HG03135 (cell line): ENCODE results near the gene ZNF462.

ENCODE experiments used
- ATAC-seq: cut with Tn5 transposase; IDR thresholded peaks from one replicate; pipeline ENCODE4 v1.9.1; 2021; ENCODE audit warnings: mild to moderate bottlenecking, moderate library complexity; ENCODE audit not compliant: unreplicated experiment

Gene ZNF462

GRCh38 chr9:106922026-106922425 is 59.1 kb downstream of the ZNF462 start:
- ATAC-seq: no peak

- no peak for ATAC-seq
Observed at GRCh38 chr9:106925392-106925791, 62.4 kb downstream of the ZNF462 start.

- no peak for ATAC-seq
Observed at GRCh38 chr9:106927916-106928315, 65.0 kb downstream of the ZNF462 start.

- ATAC-seq: no peak
Observed at GRCh38 chr9:106928350-106928749, 65.4 kb downstream of the ZNF462 start.

- ATAC-seq: no peak
Observed at GRCh38 chr9:106929471-106930177, 66.7 kb downstream of the ZNF462 start.

- ATAC-seq: no peak
Observed at GRCh38 chr9:106930477-106930876, 67.5 kb downstream of the ZNF462 start.

GRCh38 chr9:106931466-106931865 is 68.5 kb downstream of the ZNF462 start:
- ATAC-seq: no peak

GRCh38 chr9:106932178-106932577 is 69.2 kb downstream of the ZNF462 start:
- no peak for ATAC-seq

- ATAC-seq: no peak
Observed at GRCh38 chr9:106932675-106933074, 69.7 kb downstream of the ZNF462 start.

- ATAC-seq: no peak
Observed at GRCh38 chr9:106933470-106933869, 70.5 kb downstream of the ZNF462 start.

- no peak for ATAC-seq
Observed at GRCh38 chr9:106934442-106935238, 71.7 kb downstream of the ZNF462 start.

- ATAC-seq: no peak
Observed at GRCh38 chr9:106936680-106937079, 73.7 kb downstream of the ZNF462 start.

GRCh38 chr9:106941916-106942315 is 79.0 kb downstream of the ZNF462 start:
- no peak for ATAC-seq

GRCh38 chr9:106945727-106946660 is 83.0 kb downstream of the ZNF462 start:
- ATAC-seq: no peak

GRCh38 chr9:106947106-106947900 is 84.3 kb downstream of the ZNF462 start:
- no peak for ATAC-seq

- no peak for ATAC-seq
Observed at GRCh38 chr9:106953174-106953573, 90.2 kb downstream of the ZNF462 start.

GRCh38 chr9:106954558-106954957 is 91.6 kb downstream of the ZNF462 start:
- no peak for ATAC-seq

GRCh38 chr9:106954974-106955850 is 92.2 kb downstream of the ZNF462 start:
- ATAC-seq: no peak

GRCh38 chr9:106956971-106957370 is 94.0 kb downstream of the ZNF462 start:
- no peak for ATAC-seq
